Stimulated activated CD8-positive, alpha-beta memory T cell treated with anti-CD3 and anti-CD28 coated beads, Interleukin-4, amount 100 ng/mL, for 24 hours (primary cell): ENCODE measurements around the gene HDLBP.

Source experiments
- DNase-seq: peaks from one replicate; pipeline ENCODE4 v3.0.0-alpha.2; 2020; ENCODE audit warnings: low read depth

The HDLBP gene

GRCh38 chr2:241273210-241274020, 42.1 kb downstream of the HDLBP start:
- DNase-seq: no peak

DNA sequence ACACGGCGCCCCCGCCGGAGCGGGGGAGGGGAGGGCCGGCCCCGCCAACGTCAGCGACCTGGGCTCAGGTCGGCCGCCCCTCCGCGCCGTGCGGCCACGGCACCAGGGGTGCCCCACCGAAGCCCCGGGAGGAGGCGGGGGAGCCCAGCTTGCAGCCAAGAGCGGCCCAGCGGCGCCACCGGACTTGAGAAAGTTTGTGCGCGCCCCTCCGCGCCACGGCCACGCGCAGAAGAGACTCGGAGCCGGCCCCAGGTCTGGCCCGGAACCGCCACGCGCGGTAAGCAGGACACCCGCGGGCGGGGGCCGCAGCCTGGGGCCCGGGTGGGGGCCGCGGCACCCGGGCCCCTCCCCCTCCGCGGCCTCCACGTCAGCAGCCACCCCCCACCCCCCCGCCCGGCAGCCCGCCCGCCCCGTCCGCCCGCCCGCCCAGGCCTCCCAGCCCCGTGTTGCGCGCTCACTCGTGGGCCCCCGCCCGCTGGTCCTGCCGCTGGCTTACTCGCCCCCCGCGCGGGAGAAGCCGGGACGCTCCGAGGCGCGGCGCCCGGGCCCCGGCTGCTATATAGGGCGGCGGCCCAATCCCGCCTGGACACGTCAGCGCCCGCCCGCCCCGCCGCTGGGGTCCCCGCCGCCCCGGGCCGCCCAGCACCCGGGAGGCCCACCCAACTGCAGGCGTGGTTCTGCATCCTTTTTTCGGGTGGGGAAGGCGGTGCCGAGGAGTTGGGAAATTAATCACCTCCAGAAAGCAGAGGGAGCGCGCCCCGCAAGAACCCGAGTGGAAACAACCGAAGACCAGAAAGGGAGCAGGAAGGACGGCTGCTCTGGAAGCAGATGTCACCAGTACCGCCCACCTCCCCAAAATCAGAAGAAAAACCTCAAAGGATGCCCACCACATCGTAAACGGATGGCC, 42.9 kb downstream of the HDLBP start:
- peak; percentile 49 for DNase-seq

DNA sequence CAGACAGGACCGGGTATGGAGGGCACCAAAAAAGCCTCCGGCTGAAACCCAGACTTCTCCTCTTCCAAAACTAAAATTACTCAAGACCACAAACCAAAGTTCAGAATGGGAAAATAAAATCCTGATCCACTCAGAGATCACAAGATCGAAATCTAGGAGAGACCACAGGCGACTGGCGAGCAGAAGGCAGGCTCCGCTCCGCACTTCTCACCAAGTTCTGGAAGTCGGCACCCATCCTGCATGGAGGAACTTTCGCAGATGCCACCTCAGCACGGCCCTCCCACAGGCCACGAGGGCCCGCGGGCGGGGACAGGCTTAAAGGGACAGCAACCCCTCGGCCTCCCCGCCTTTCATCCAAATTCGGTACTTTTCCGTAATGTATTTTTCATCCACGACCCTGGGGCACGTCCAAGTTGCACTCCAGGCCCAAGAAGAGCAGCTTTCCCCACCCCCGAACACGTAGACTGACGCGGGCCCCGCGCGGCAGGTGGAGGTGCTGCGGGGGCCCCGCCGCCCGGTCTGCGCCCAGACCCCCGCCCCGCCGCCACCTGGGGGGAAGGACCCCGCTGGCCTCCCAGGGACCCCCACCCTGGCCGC, 43.7 kb downstream of the HDLBP start:
- peak; percentile 44 for DNase-seq

DNA sequence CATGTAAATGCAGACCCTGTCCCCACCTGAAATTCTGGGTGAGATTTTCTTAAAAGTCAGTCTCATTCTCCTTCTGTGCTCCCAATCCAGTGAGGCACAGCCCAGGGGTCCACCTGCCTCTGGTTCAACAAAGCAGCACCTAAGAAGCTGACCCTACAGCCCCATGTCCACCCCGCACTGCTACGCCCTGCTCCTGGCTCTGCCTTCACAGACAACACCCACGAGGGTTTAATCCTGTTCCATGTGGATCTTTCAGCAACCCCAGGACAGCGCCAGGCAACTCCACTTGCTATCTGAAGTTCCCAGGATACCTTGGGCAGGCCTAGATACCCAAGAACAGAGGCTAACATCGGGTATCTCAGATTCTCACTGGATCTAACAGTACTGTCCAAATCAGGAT, 44.9 kb downstream of the HDLBP start:
- no peak for DNase-seq

DNA sequence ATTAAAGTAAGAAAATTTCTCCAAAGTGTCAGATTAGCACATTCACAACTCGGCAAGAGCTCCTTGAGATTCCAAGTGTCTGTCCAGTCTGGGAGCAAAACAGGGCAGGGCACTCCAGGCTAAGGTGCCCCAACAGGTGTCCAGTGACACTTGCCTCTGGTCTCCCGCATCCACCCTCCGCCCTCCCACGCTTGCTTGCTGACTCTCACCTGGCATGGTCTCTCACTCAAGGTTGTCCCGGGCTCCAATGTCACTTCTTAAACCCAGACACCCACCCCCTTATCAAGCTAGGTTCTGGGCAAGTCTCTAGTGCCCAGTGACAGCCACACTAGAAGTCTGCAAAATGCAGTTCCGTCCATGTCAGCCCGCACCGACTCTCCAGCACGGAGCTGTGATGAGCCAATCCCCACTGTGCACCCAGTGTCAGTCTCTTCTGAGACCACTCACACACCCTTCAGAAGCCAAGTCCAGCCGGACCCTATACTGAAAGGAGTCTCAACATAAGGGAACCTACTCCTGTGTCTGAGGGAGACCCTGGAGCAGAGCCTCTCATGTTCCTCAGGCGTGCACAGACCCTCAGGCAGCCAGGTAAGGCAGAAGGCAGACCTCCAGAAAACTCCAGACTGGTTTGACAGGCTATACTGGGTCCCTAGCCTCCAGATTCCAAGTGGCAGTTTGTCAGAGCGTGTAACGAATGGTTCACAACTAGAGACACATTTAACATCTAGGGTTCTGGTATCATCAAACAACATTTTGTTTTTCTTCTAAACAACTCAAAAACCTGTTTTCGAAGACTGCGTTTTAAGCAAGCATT, 45.6 kb downstream of the HDLBP start:
- no peak for DNase-seq

DNA sequence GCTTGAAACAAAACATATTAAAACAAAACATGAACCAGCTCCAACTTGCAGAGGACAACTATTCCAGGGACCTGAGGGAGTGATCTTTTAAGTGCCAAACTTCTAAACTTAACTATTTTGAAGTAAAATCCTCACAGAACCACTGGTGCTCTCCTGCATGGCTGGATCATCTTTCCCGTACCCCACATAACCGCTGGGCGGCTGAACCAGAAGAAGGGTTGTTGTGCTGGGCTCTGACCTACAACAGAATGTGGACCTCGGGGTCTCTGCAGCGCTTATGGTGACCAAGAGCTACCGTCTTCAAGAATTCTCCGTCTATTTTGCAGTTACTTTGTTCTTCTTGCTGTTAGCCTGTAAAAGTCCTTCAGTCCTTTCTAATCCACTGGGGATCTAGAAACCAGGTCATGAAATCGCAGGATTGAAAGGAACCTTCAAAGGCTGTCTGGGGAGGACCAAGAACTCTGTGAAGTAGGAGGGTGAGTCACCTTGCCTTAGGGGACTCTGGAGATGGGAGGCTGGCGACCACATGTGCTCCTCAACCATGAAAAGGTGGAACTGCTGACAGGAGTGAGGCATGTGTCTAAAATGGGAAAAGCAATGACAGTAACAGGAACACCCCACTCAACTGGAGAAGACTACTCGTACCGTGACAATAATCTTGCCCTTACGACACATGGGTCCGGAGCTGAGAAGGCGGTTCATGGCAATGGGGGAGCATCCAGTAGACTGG, 46.6 kb downstream of the HDLBP start:
- DNase-seq: no peak

- DNase-seq: no peak
Observed at GRCh38 chr2:241268306-241268705, 47.2 kb downstream of the HDLBP start.

GRCh38 chr2:241267249-241268067, 48.0 kb downstream of the HDLBP start:
- DNase-seq: no peak

DNA sequence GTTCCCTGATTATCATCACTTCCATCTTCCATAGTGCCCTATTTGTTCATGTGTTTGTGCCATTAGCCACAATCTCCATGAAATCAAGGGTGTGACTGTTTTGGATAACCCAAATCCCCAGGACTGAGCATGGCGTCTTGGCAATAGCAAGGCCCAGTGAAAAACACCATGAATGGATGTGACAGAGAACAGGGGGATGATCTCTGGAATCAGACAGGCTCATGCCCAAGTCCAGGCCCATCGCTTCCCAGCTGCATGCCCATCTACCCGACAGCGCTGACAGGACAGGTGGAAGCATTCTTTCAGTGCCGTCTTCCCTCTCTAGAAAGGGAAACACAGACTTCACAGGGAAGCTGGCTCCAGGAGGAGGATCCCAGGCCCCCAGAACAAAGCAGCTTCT, 50.0 kb downstream of the HDLBP start:
- DNase-seq: no peak

- DNase-seq: no peak
Observed at GRCh38 chr2:241263061-241263460, 52.4 kb downstream of the HDLBP start.

DNA sequence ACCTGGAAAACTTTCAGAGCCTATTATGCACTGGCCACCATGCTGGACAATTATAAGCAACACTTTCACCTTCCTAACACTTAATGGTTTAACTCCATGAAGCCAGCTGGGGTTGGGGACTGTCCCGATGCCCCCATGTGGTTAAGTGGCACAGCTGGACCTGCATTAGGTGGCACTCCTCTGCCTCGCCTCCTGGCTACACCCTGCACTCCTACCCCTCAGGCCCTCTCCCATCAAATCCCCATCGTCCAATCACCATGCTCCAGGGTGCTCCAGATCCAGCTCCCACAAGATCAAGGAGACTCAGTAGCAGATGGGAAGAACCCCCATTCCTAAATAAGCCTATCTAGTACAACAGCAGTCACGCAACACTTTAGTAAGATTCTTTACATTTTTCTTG, 53.8 kb downstream of the HDLBP start:
- DNase-seq: no peak

- no peak for DNase-seq
Observed at GRCh38 chr2:241260911-241261310, 54.6 kb downstream of the HDLBP start.

GRCh38 chr2:241258505-241259280, 56.8 kb downstream of the HDLBP start:
- no peak for DNase-seq

- DNase-seq: no peak
Observed at GRCh38 chr2:241257419-241258032, 57.9 kb downstream of the HDLBP start.

DNA sequence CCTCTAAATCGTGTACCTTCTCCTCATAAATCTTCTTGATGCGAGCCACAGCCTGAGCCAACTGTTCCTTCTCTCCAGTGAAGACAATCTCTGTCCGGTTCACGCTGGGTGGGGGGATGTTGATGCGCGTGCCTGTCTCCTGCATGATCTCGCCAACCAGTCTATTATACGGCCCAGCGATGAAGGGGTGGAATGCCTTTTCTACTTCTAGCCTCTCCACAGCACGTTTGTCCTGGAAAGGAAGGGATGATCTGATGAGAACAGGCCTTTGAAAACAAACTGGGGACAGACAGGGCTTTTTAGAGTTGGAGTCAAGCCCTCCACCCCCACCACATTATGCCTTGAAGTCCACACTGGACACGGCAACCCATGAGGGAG, 59.3 kb downstream of the HDLBP start:
- no peak for DNase-seq

DNA sequence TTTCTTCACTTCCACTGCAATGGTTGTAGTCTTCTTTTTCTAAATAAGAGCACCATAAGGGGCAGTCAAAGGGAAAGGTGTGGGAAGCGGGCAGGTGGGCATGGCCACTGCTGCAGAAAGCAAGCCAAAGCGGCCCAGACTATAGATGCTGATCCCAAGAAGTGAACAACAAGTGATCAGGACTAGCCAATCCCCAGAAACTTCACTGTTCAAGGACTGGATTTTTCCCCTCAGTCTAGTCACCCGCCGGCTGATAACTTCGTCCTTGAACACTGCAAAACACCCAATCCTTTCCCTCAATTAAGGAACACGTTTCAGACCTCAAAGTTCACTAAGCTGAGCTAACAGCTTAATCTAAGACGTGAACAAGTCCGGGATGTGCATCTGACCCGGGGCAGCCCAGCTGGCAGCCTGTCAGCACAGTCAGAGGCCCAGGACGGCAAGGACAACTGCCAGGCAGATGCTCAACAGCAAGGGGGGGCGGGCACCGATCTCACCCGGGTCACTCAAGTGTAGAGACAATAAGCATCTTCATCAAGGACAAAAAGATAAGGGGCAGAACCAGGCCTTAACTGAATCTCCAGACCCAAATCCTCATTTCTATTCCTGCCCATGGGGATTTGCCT, 59.8 kb downstream of the HDLBP start:
- no peak for DNase-seq

GRCh38 chr2:241254904-241255351, 60.5 kb downstream of the HDLBP start:
- no peak for DNase-seq

GRCh38 chr2:241252778-241253475, 62.5 kb downstream of the HDLBP start:
- DNase-seq: no peak
